HepG2 (cell line): ENCODE measurements around the gene FAM20A. TPM values are rescaled to one million over a fixed set of nuclear protein-coding genes. Genes with fewer than 3 reads are reported as not detected.
A peak's percentile ranks its signal among the peaks of the same experiment; 100 is the strongest.

Experiments
- ATAC-seq: fragments of 200-7000 bp; cut with Tn5 transposase; 3 replicates; pipeline ENCODE4 v1.9.1; 2020; ENCODE audit warnings: mild to moderate bottlenecking, moderate library complexity
- BruUV-seq: library from RNA; stranded (reverse); fragments of 400-500 nt; replicated peaks from 2 replicates; lab custom pipeline; 2021; lab: Mats Ljungman, UMichigan
- CTCF ChIA-PET: fragments of 300-600 bp; formaldehyde crosslinking; extraction: SDS; loops from one replicate; lab custom pipeline; 2021; ENCODE audit warnings: low total read pairs, inconsistent platforms, low intra/inter-chr PET ratio; lab: Yijun Ruan, JAX
- POLR2A ChIA-PET: fragments of 350-600 bp; sonication (Branson Sonifier 250); formaldehyde crosslinking; loops from one replicate; lab custom pipeline; 2020; ENCODE audit warnings: antibody characterized with exemption, inconsistent platforms; lab: Yijun Ruan, JAX
- DNase-seq: peaks from one replicate; pipeline ENCODE4 v3.0.0-alpha.2; 2015; ENCODE audit warnings: low spot score
- FAIRE-seq: peaks from 3 replicates; lab custom pipeline; 2011; peaks lifted over from hg19 to GRCh38; lab: Jason Lieb, UNC
- H2AFZ ChIP-seq: one replicate; pipeline ENCODE4 v1.6.1; 2011; ENCODE audit warnings: low read length, inconsistent platforms
- H3K27ac ChIP-seq: fragments of 300-600 bp; 3 replicates; pipeline ENCODE4 v1.8.0; 2011; ENCODE audit warnings: mixed run types, mild to moderate bottlenecking, mixed read lengths, low read length, inconsistent platforms; ENCODE audit not compliant: insufficient read depth; ENCODE audit errors: extremely low read length
- H3K27me3 ChIP-seq, 2 experiments: fragments of 200-600 bp in 1 of 2; 2 replicates in 1 of 2; 3 replicates in 1 of 2; pipeline versions ENCODE4 v1.6.0 to v1.8.0; 2011; ENCODE audit warnings: low read length in 2 of 2, mild to moderate bottlenecking in 2 of 2, moderate library complexity in 2 of 2, inconsistent platforms in 1 of 2; ENCODE audit not compliant: insufficient read depth in 2 of 2, control insufficient read depth in 1 of 2
- H3K36me3 ChIP-seq, 2 experiments: fragments of 200-600 bp in 1 of 2; replicated peaks in 1 of 2; 2 replicates in 1 of 2; 3 replicates in 1 of 2; pipeline versions ENCODE4 v1.5.1 to v1.8.0; 2011; ENCODE audit warnings: low read length in 2 of 2, inconsistent platforms in 1 of 2; ENCODE audit not compliant: insufficient read depth in 2 of 2, control insufficient read depth in 1 of 2
- H3K4me1 ChIP-seq: 2 replicates; pipeline ENCODE4 v1.5.1; 2012; ENCODE audit warnings: low read length, inconsistent platforms; ENCODE audit not compliant: insufficient read depth
- H3K4me2 ChIP-seq: 2 replicates; pipeline ENCODE4 v1.6.0; 2011; ENCODE audit warnings: low read depth, low read length, inconsistent platforms
- H3K4me3 ChIP-seq, 3 experiments: fragments of 200-600 bp in 1 of 3; sonication (generic), shearing (Covaris generic) in 1 of 3; replicated peaks in 1 of 3; 2 replicates each; pipeline ENCODE4 v1.5.1; 2011 to 2016; ENCODE audit warnings: low read length in 3 of 3, inconsistent platforms in 2 of 3, low read depth in 2 of 3, mild to moderate bottlenecking in 2 of 3, control low read depth in 1 of 3, mixed read lengths in 1 of 3; ENCODE audit not compliant: insufficient read depth in 1 of 3
- H3K79me2 ChIP-seq: one replicate; pipeline ENCODE4 v1.6.1; 2011; ENCODE audit warnings: low read length, inconsistent platforms; ENCODE audit not compliant: insufficient read depth
- H3K9ac ChIP-seq: 2 replicates; pipeline ENCODE4 v1.6.0; 2011; ENCODE audit warnings: mild to moderate bottlenecking, low read depth, low read length, inconsistent platforms; ENCODE audit not compliant: insufficient read depth
- H3K9me3 ChIP-seq: 2 replicates; pipeline ENCODE4 v1.5.1; 2012; ENCODE audit warnings: mild to moderate bottlenecking, low read length
- H4K20me1 ChIP-seq: 2 replicates; pipeline ENCODE4 v1.6.0; 2011; ENCODE audit warnings: inconsistent platforms, mild to moderate bottlenecking, low read length, moderate library complexity; ENCODE audit not compliant: insufficient read depth
- ADNP ChIP-seq: sonication (generic); formaldehyde crosslinking; IDR thresholded peaks from 2 replicates; pipeline ENCODE4 v1.4.0; 2020; ENCODE audit warnings: missing genetic modification reagents
- AKAP8 ChIP-seq: sonication (generic); formaldehyde crosslinking; IDR thresholded peaks from 2 replicates; pipeline ENCODE4 v1.5.1; 2020; ENCODE audit warnings: mild to moderate bottlenecking, missing genetic modification reagents
- ATF4 ChIP-seq, 2 experiments: fragments of 450-650 bp in 1 of 2; sonication (generic) in 1 of 2; formaldehyde crosslinking; IDR thresholded peaks; 2 replicates each; pipeline versions ENCODE4 v1.5.0 to v1.8.0; 2020 to 2022; ENCODE audit warnings: mild to moderate bottlenecking in 1 of 2, missing genetic modification reagents in 1 of 2
- CSRNP1 ChIP-seq: sonication (generic); formaldehyde crosslinking; IDR thresholded peaks from 2 replicates; pipeline ENCODE4 v1.8.1; 2023; ENCODE audit warnings: mild to moderate bottlenecking, missing genetic modification reagents
- HES4 ChIP-seq: sonication (generic); formaldehyde crosslinking; IDR thresholded peaks from 2 replicates; pipeline ENCODE4 v1.9.0; 2021; ENCODE audit warnings: mild to moderate bottlenecking, missing genetic modification reagents, borderline replicate concordance
- HIC2 ChIP-seq: sonication (generic); formaldehyde crosslinking; IDR thresholded peaks from 2 replicates; pipeline ENCODE4 v1.9.0; 2022; ENCODE audit warnings: low read depth, missing genetic modification reagents
- LCORL ChIP-seq, 2 experiments: fragments of 450-650 bp in 1 of 2; sonication (generic) in 1 of 2; formaldehyde crosslinking in 1 of 2; IDR thresholded peaks; 2 replicates each; pipeline versions ENCODE4 v1.5.0 to v1.6.1; 2017 to 2020; ENCODE audit warnings: antibody characterized with exemption in 1 of 2, missing genetic modification reagents in 1 of 2
- NFIC ChIP-seq: IDR thresholded peaks from 2 replicates; pipeline ENCODE4 v1.6.1; 2012; ENCODE audit warnings: mild to moderate bottlenecking, low read length, inconsistent platforms
- NRL ChIP-seq: sonication (generic); formaldehyde crosslinking; IDR thresholded peaks from 2 replicates; pipeline ENCODE4 v1.5.0; 2020; ENCODE audit warnings: missing genetic modification reagents, mild to moderate bottlenecking, moderate library complexity, borderline replicate concordance
- REPIN1 ChIP-seq: sonication (generic); formaldehyde crosslinking; IDR thresholded peaks from 2 replicates; pipeline ENCODE4 v1.8.0; 2022; ENCODE audit warnings: missing genetic modification reagents, low read depth, mild to moderate bottlenecking, borderline replicate concordance
- SAFB2 ChIP-seq: sonication (generic); formaldehyde crosslinking; IDR thresholded peaks from 2 replicates; pipeline ENCODE4 v1.5.1; 2020; ENCODE audit warnings: missing genetic modification reagents, low read depth, mild to moderate bottlenecking, borderline replicate concordance
- SAP130 ChIP-seq: IDR thresholded peaks from 2 replicates; pipeline ENCODE4 v1.6.1; 2016; ENCODE audit warnings: low read depth
- SUZ12 ChIP-seq: fragments of 150-350 bp; IDR thresholded peaks from 2 replicates; pipeline ENCODE4 v1.6.1; 2014; ENCODE audit warnings: low read depth, low read length
- TFDP1 ChIP-seq: IDR thresholded peaks from 2 replicates; pipeline ENCODE4 v1.6.1; 2016; ENCODE audit warnings: missing compliant biosample characterization, missing genetic modification reagents, borderline replicate concordance
- ZFY ChIP-seq: sonication (generic); formaldehyde crosslinking; IDR thresholded peaks from 2 replicates; pipeline ENCODE4 v1.4.0; 2020; ENCODE audit warnings: missing genetic modification reagents
- ZNF33A ChIP-seq: sonication (generic); formaldehyde crosslinking; IDR thresholded peaks from 2 replicates; pipeline ENCODE4 v1.5.1; 2020; ENCODE audit warnings: missing genetic modification reagents, mild to moderate bottlenecking, moderate library complexity, borderline replicate concordance
- ZZZ3 ChIP-seq: sonication (generic); formaldehyde crosslinking; IDR thresholded peaks from 2 replicates; pipeline ENCODE4 v1.4.0; 2020; ENCODE audit warnings: missing genetic modification reagents, mild to moderate bottlenecking, borderline replicate concordance
- WGBS: methylation state at CpG from one replicate; pipeline ENCODE4 v1.1.6; 2017; ENCODE audit warnings: low lambda C conversion rate; 5-methylcytosine and 5-hydroxymethylcytosine counted together
- in situ Hi-C: cut with HindIII; loops from 2 replicates; pipeline ENCODE4 v1.10.0; 2017; ENCODE audit warnings: low pct_unique_long_range_greater_than_20kb; ENCODE audit not compliant: extremely low pct_ligation_motif_present
- intact Hi-C: fragments of 100-400 bp; cut with micrococcal nuclease; formaldehyde crosslinking; loops from one replicate; pipeline ENCODE4 v1.10.0; 2022; ENCODE audit not compliant: unreplicated experiment
- polyA plus RNA-seq, 8 experiments: library from polyadenylated mRNA; depleted of rRNA in 3 of 8; stranded (reverse) in 7 of 8; unstranded in 1 of 8; fragments of >200 nt; fragmentation: Illumina TruSeq in 4 of 8; extraction: Trizol in 4 of 8; gene quantifications; 2 replicates each; pipeline versions ENCODE4 v1.2.1 to v1.2.3, GENCODE V29; 2011 to 2016; ENCODE audit warnings: low read depth in 4 of 8, missing spikeins in 1 of 8, mixed read lengths in 1 of 8; ENCODE audit not compliant: insufficient read depth in 1 of 8
- total RNA-seq, 5 experiments: library from RNA; depleted of rRNA; stranded (reverse); fragments of >200 nt; fragmentation: Illumina TruSeq; extraction: Trizol; gene quantifications; 2 replicates each; pipeline ENCODE4 v1.2.3, GENCODE V29; 2016; ENCODE audit warnings: low read depth in 1 of 5

The FAM20A gene
- total and polyA plus RNA-seq, 2 of the 13 experiments (the other 11 are each of a cell fraction or from before 2014, with no cell fraction given), result 9.3 to 20.7 TPM

GRCh38 chr17:68513932-68514331 is 87.2 kb downstream of the FAM20A start:
- BruUV-seq, result no TSS peak
- TF ChIP-seq ZZZ3 (CRISPR knock-in tag) (no peak), ZNF33A (CRISPR knock-in tag) (no peak), ADNP (CRISPR knock-in tag) (no peak), TFDP1 (CRISPR knock-in tag) (no peak), CSRNP1 (no peak), HIC2 (CRISPR knock-in tag) (no peak), LCORL (IDR thresholded peaks at IDR 0.05) (no peak), LCORL (CRISPR knock-in tag; IDR thresholded peaks at IDR 0.05) (no peak), HES4 (no peak), SAP130 (no peak), ATF4 (CRISPR knock-in tag; IDR thresholded peaks at IDR 0.05) (no peak), SAFB2 (CRISPR knock-in tag) (no peak), NRL (CRISPR knock-in tag) (no peak), AKAP8 (no peak), NFIC (no peak), REPIN1 (CRISPR knock-in tag) (no peak), SUZ12 (no peak), ZFY (CRISPR knock-in tag) (no peak)

More at GRCh38 chr17:68513932-68514331, 87.2 kb downstream of the FAM20A start:
- intact Hi-C loops, result loop anchor here (2.0 kb wide), 2 partner anchors 39 to 87 kb away; partner anchors contain the start of gene FAM20A
- 7% methylated on average over 3 of the region's 3 CpGs for WGBS
- CTCF ChIA-PET, result no interaction called here
- DNase-seq (no peak), FAIRE-seq (no peak), ATAC-seq (no peak)
- H3K27me3 ChIP-seq, result no peaks in the 10 kb centered on the region; a peak in 1 of 5 replicates
- peak overlapping the region; percentile 86 for H3K4me2 ChIP-seq
- peak overlapping the region; percentile 94 for H3K9ac ChIP-seq
- H3K4me3 ChIP-seq, result peak overlapping the region; percentile 91 to 95 (median 91)
- peaks cover 30% of the 10 kb centered on the region for H4K20me1 ChIP-seq
- no peak overlapping the region for H2AFZ ChIP-seq
- H3K36me3 ChIP-seq, result peaks cover 9 to 33% of the 10 kb centered on the region in 2 experiments
- H3K27ac ChIP-seq, result peak overlapping the region; percentile 91
- H3K9me3 ChIP-seq, result no peaks in the 10 kb centered on the region
- H3K4me1 ChIP-seq, result peaks cover 65% of the 10 kb centered on the region
- peaks cover 57% of the 10 kb centered on the region for H3K79me2 ChIP-seq
- in situ Hi-C loops, result no loop called here
- POLR2A ChIA-PET, result no interaction called here
